Measurements from ENCODE around the gene NCAPH2.
A peak's percentile ranks its signal among the peaks of the same experiment; 100 is the strongest.

DNA sequence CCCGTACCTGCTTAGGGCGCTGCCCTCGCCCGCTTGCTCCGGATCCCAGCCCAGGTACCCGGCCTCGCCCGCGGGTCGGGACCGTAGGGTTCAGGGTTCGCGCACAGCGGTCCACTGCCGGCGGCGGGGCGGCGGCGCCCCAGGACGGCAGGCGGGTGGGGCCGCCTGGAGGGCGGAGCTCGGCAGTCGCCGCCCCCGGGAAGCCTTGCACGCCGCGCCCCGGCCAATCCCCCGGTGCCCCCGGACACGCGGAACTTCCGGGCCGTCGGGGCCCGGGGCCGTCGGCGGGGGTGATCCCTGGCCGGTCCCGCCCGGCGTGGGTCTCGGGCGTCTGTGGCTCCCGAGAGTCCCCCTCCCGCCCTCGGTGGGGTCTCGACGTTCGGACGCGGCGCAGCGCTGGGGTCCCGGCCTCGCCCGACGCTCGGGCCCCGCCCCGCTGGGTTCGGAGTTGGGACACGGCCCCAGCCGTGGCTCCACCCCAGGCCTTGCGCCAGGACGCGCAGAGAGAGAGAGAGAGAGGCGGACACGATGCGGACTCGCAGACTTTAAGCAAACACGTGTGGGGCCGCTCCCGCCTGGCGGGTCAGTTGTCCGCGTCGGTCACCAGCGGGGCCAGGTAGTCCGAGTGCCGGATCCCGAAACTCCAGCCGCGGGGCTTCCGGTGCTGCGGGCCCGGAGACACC, 22.0 kb downstream of the NCAPH2 start, which contains the start of gene TYMP:
- peak; percentile 39 for TF ChIP-seq POLR2A (IDR thresholded peaks at IDR 0.05; ENCODE audit: low read length)
- no peak for TF ChIP-seq GATA1 (IDR thresholded peaks at IDR 0.05; ENCODE audit: low read depth, low read length)

Data from erythroblast (primary cell).